GM12878 (cell line): ENCODE results near the gene ABCD3. TPM values are rescaled to one million over a fixed set of nuclear protein-coding genes. Genes with fewer than 3 reads are reported as not detected.

ENCODE experiments used
- ATAC-seq: fragments of 200-7000 bp; cut with Tn5 transposase; 3 replicates; pipeline ENCODE4 v1.9.1; 2020; ENCODE audit warnings: mild to moderate bottlenecking, moderate library complexity
- BruUV-seq: library from RNA; stranded (reverse); fragments of 400-500 nt; replicated peaks from 2 replicates; lab custom pipeline; 2021; lab: Mats Ljungman, UMichigan
- CTCF ChIA-PET: fragments of 300-600 bp; sonication (Branson Sonifier 250); formaldehyde crosslinking; extraction: SDS; loops from one replicate; lab custom pipeline; 2021; ENCODE audit warnings: inconsistent platforms; lab: Yijun Ruan, JAX
- POLR2A ChIA-PET: fragments of 350-600 bp; formaldehyde crosslinking; extraction: SDS; loops from one replicate; lab custom pipeline; 2021; ENCODE audit warnings: inconsistent platforms; lab: Charles Lee
- RAD21 ChIA-PET: fragments of 300-600 bp; sonication (Branson Sonifier 250); formaldehyde crosslinking; loops from one replicate; lab custom pipeline; 2023; ENCODE audit warnings: antibody characterized with exemption; ENCODE audit not compliant: unreplicated experiment; lab: Charles Lee
- SMC1A ChIA-PET: fragments of 300-600 bp; sonication (Branson Sonifier 250); formaldehyde crosslinking; loops from one replicate; lab custom pipeline; 2023; ENCODE audit not compliant: unreplicated experiment, uncharacterized antibody; lab: Charles Lee
- DNase-seq: peaks from one replicate; pipeline ENCODE4 v3.0.0-alpha.2; 2011; ENCODE audit warnings: low read depth, low spot score
- FAIRE-seq: peaks from 3 replicates; lab custom pipeline; 2011; peaks lifted over from hg19 to GRCh38; lab: Jason Lieb, UNC
- H2AFZ ChIP-seq: 2 replicates; pipeline ENCODE4 v1.6.0; 2011; ENCODE audit warnings: low read depth, low read length, control low read depth; ENCODE audit not compliant: control insufficient read depth
- H3K27ac ChIP-seq: 2 replicates; pipeline ENCODE4 v1.5.1; 2011; ENCODE audit warnings: control low read depth; ENCODE audit not compliant: control insufficient read depth, insufficient read depth
- H3K27me3 ChIP-seq, 2 experiments: replicated peaks in 1 of 2; 2 replicates each; pipeline versions ENCODE4 v1.6.0 to v1.6.1; 2011; ENCODE audit warnings: low read length in 1 of 2; ENCODE audit not compliant: control insufficient read depth in 2 of 2, insufficient read depth in 2 of 2
- H3K36me3 ChIP-seq, 2 experiments: 2 replicates each; pipeline ENCODE4 v1.5.1; 2011; ENCODE audit warnings: low read length in 1 of 2; ENCODE audit not compliant: control insufficient read depth in 2 of 2, insufficient read depth in 2 of 2
- H3K4me1 ChIP-seq: 2 replicates; pipeline ENCODE4 v1.6.1; 2011; ENCODE audit warnings: mild to moderate bottlenecking, low read length, moderate library complexity, mixed read lengths; ENCODE audit not compliant: control insufficient read depth, insufficient read depth
- H3K4me2 ChIP-seq: 2 replicates; pipeline ENCODE4 v1.6.0; 2011; ENCODE audit warnings: control low read depth; ENCODE audit not compliant: control insufficient read depth, insufficient read depth
- H3K4me3 ChIP-seq: fragments of 200-600 bp; sonication (generic); 2 replicates; pipeline ENCODE4 v1.5.1; 2016
- H3K79me2 ChIP-seq: 2 replicates; pipeline ENCODE4 v1.6.0; 2011; ENCODE audit warnings: low read length; ENCODE audit not compliant: control insufficient read depth, insufficient read depth
- H3K9ac ChIP-seq: 2 replicates; pipeline ENCODE4 v1.8.0; 2011; ENCODE audit warnings: low read length, control low read depth, mixed read lengths; ENCODE audit not compliant: control insufficient read depth, insufficient read depth
- H3K9me3 ChIP-seq: replicated peaks from 3 replicates; pipeline ENCODE4 v1.5.1; 2011; ENCODE audit warnings: mild to moderate bottlenecking, low read length; ENCODE audit not compliant: control insufficient read depth, insufficient read depth
- H4K20me1 ChIP-seq: 2 replicates; pipeline ENCODE4 v1.6.0; 2011; ENCODE audit not compliant: control insufficient read depth, insufficient read depth
- ASH2L ChIP-seq: fragments of 300-600, 200-600 bp; sonication (generic); IDR thresholded peaks from 2 replicates; pipeline ENCODE4 v1.6.1; 2017; ENCODE audit warnings: low read depth, mild to moderate bottlenecking, borderline replicate concordance
- BACH1 ChIP-seq: fragments of 450-650 bp; IDR thresholded peaks from 2 replicates; pipeline ENCODE4 v1.6.1; 2017; ENCODE audit warnings: mild to moderate bottlenecking, borderline replicate concordance
- BHLHE40 ChIP-seq, 2 experiments: fragments of 450-650 bp in 1 of 2; IDR thresholded peaks; 2 replicates each; pipeline ENCODE4 v1.6.1; 2011 to 2017; ENCODE audit warnings: low read depth in 2 of 2, borderline replicate concordance in 1 of 2, improper control_type of control experiment in 1 of 2, low read length in 1 of 2, mild to moderate bottlenecking in 1 of 2
- CREM ChIP-seq: IDR thresholded peaks from 2 replicates; pipeline ENCODE4 v1.6.1; 2014; ENCODE audit warnings: antibody characterized with exemption, low read depth
- EZH2 ChIP-seq: IDR thresholded peaks from 2 replicates; pipeline ENCODE4 v1.6.1; 2012; ENCODE audit warnings: low read depth, mild to moderate bottlenecking, control low read depth, inconsistent platforms, low read length, borderline replicate concordance; ENCODE audit not compliant: control insufficient read depth
- NBN ChIP-seq: fragments of 450-650 bp; IDR thresholded peaks from 2 replicates; pipeline ENCODE4 v1.6.1; 2016
- NRF1 ChIP-seq: conservative IDR thresholded peaks from 2 replicates; pipeline ENCODE4 v1.6.1; 2011; ENCODE audit warnings: mild to moderate bottlenecking, low read depth, low read length, improper control_type of control experiment
- ZNF274 ChIP-seq: IDR thresholded peaks from one replicate; pipeline ENCODE4 v1.8.0; 2011; ENCODE audit not compliant: insufficient read length, insufficient read depth
- ZNF384 ChIP-seq: IDR thresholded peaks from 2 replicates; pipeline ENCODE4 v1.6.1; 2012; ENCODE audit warnings: low read depth, mild to moderate bottlenecking, low read length, improper control_type of control experiment, borderline replicate concordance
- WGBS: methylation state at CpG from one replicate; pipeline ENCODE4 v1.1.6; 2016; ENCODE audit warnings: low lambda C conversion rate; ENCODE audit not compliant: insufficient replicate concordance, insufficient coverage; ENCODE audit errors: missing lambda C conversion rate; 5-methylcytosine and 5-hydroxymethylcytosine counted together
- in situ Hi-C: fragments of 300-500 bp; cut with MboI; formaldehyde crosslinking; loops from 9 replicates; pipeline ENCODE4 v1.14.3; 2018; ENCODE audit warnings: mixed read lengths
- intact Hi-C: fragments of 100-400 bp; cut with micrococcal nuclease; formaldehyde crosslinking; loops from one replicate; pipeline ENCODE4 v1.14.2; 2022; ENCODE audit not compliant: unreplicated experiment
- polyA plus RNA-seq, 11 experiments: library from polyadenylated mRNA; depleted of rRNA in 4 of 11; unstranded in 6 of 11; stranded (reverse) in 5 of 11; fragments of >200 nt; fragmentation: Nextera tagmentation in 4 of 11; fragmentation: Illumina TruSeq in 1 of 11; extraction: Ambion mirVana in 4 of 11; extraction: Trizol in 1 of 11; gene quantifications; 1 replicate in 1 of 11; 2 replicates in 10 of 11; pipeline versions ENCODE4 v1.2.1 to v1.2.3, GENCODE V29; 2011 to 2016; ENCODE audit warnings: inconsistent platforms in 2 of 11, missing spikeins in 2 of 11, low read depth in 1 of 11
- total RNA-seq, 4 experiments: library from RNA; depleted of rRNA in 3 of 4; stranded (reverse); fragments of >200 nt in 3 of 4; fragmentation: Illumina TruSeq in 1 of 4; extraction: Trizol in 1 of 4; gene quantifications; 2 replicates each; pipeline versions ENCODE4 v1.2.1 to v1.2.3, GENCODE V29; 2013 to 2021
- TF ChIP-seq, protein P1 (sequence below): fragments of 450-650 bp; IDR thresholded peaks from 2 replicates; pipeline ENCODE4 v1.6.1; 2017; ENCODE audit warnings: mild to moderate bottlenecking, moderate library complexity
- TF ChIP-seq, protein P2 (sequence below): IDR thresholded peaks from 2 replicates; pipeline ENCODE4 v1.6.1; 2011; ENCODE audit warnings: low read depth, mild to moderate bottlenecking, low read length, moderate library complexity, borderline replicate concordance; ENCODE audit errors: extremely low read depth
- TF ChIP-seq, protein P3 (sequence below): fragments of 450-650 bp; IDR thresholded peaks from 2 replicates; pipeline ENCODE4 v1.6.1; 2016; ENCODE audit warnings: mild to moderate bottlenecking
- TF ChIP-seq, protein P4 (sequence below): fragments of 450-650 bp; conservative IDR thresholded peaks from 2 replicates; pipeline ENCODE4 v1.6.1; 2017; ENCODE audit warnings: mild to moderate bottlenecking, moderate library complexity

The ABCD3 gene
- total and polyA plus RNA-seq, 10 of the 15 experiments (the other 5 are each of a cell fraction or from before 2014, with no cell fraction given), result 15.1 to 40.2 (median 24.1) TPM

GRCh38 chr1:94554580-94554979 lies 136.4 kb downstream of the ABCD3 start (continued):
- TF ChIP-seq, protein P1, sequence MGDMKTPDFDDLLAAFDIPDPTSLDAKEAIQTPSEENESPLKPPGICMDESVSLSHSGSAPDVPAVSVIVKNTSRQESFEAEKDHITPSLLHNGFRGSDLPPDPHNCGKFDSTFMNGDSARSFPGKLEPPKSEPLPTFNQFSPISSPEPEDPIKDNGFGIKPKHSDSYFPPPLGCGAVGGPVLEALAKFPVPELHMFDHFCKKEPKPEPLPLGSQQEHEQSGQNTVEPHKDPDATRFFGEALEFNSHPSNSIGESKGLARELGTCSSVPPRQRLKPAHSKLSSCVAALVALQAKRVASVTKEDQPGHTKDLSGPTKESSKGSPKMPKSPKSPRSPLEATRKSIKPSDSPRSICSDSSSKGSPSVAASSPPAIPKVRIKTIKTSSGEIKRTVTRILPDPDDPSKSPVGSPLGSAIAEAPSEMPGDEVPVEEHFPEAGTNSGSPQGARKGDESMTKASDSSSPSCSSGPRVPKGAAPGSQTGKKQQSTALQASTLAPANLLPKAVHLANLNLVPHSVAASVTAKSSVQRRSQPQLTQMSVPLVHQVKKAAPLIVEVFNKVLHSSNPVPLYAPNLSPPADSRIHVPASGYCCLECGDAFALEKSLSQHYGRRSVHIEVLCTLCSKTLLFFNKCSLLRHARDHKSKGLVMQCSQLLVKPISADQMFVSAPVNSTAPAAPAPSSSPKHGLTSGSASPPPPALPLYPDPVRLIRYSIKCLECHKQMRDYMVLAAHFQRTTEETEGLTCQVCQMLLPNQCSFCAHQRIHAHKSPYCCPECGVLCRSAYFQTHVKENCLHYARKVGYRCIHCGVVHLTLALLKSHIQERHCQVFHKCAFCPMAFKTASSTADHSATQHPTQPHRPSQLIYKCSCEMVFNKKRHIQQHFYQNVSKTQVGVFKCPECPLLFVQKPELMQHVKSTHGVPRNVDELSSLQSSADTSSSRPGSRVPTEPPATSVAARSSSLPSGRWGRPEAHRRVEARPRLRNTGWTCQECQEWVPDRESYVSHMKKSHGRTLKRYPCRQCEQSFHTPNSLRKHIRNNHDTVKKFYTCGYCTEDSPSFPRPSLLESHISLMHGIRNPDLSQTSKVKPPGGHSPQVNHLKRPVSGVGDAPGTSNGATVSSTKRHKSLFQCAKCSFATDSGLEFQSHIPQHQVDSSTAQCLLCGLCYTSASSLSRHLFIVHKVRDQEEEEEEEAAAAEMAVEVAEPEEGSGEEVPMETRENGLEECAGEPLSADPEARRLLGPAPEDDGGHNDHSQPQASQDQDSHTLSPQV, result no peak
- TF ChIP-seq ZNF274 (no peak), ASH2L (no peak), BACH1 (no peak)
- TF ChIP-seq, protein P2, sequence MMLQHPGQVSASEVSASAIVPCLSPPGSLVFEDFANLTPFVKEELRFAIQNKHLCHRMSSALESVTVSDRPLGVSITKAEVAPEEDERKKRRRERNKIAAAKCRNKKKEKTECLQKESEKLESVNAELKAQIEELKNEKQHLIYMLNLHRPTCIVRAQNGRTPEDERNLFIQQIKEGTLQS, result no peak

DNA sequence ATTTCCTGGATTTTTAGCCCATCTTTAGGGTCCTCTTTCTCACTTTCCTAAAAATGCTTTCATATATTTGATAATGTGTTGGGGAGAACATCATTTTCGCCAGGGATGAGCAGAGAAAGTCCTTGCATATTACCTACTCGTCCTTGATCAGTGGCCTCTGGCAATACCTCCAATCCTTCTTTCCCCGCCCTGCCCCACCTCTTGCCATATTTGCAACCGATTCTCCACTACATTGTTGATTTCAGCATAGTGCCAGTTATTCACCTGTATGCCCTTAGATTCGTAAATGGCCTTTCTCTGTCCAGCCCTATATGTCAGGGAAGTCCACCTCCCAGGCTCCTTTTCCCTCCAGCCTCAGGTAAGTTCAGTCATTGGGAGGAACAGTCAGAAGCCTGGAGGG lies 136.9 kb downstream of the ABCD3 start:
- peaks cover 0 to 3% of the 10 kb centered on the region in 2 experiments; a peak in 1 of 4 replicates for H3K27me3 ChIP-seq

More for the DNA sequence above, 136.9 kb downstream of the ABCD3 start:
- no TSS peak for BruUV-seq
- Histone ChIP-seq H3K79me2 (no peaks in the 10 kb centered on the region), H2AFZ (no peak overlapping the region), H3K36me3 (no peaks in the 10 kb centered on the region), H3K9ac (no peak overlapping the region), H3K9me3 (no peaks in the 10 kb centered on the region), H3K4me1 (no peaks in the 10 kb centered on the region), H3K4me3 (no peak overlapping the region), H4K20me1 (peaks cover 2% of the 10 kb centered on the region; the same call in 1 of the 2 replicates), H3K4me2 (no peak overlapping the region), H3K27ac (no peak overlapping the region)
- DNase-seq, result no peak
- 3% methylated on average over 5 of the region's 5 CpGs for WGBS
- ChIA-PET CTCF (no interaction called here), RAD21 (no interaction called here), SMC1A (no interaction called here), POLR2A (no interaction called here)
- intact Hi-C loops (no loop called here), in situ Hi-C loops (no loop called here)
- TF ChIP-seq CREM, result no peak
- TF ChIP-seq, protein P3, sequence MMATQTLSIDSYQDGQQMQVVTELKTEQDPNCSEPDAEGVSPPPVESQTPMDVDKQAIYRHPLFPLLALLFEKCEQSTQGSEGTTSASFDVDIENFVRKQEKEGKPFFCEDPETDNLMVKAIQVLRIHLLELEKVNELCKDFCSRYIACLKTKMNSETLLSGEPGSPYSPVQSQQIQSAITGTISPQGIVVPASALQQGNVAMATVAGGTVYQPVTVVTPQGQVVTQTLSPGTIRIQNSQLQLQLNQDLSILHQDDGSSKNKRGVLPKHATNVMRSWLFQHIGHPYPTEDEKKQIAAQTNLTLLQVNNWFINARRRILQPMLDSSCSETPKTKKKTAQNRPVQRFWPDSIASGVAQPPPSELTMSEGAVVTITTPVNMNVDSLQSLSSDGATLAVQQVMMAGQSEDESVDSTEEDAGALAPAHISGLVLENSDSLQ, result no peak
- no peak for TF ChIP-seq NRF1
- TF ChIP-seq, protein P4, sequence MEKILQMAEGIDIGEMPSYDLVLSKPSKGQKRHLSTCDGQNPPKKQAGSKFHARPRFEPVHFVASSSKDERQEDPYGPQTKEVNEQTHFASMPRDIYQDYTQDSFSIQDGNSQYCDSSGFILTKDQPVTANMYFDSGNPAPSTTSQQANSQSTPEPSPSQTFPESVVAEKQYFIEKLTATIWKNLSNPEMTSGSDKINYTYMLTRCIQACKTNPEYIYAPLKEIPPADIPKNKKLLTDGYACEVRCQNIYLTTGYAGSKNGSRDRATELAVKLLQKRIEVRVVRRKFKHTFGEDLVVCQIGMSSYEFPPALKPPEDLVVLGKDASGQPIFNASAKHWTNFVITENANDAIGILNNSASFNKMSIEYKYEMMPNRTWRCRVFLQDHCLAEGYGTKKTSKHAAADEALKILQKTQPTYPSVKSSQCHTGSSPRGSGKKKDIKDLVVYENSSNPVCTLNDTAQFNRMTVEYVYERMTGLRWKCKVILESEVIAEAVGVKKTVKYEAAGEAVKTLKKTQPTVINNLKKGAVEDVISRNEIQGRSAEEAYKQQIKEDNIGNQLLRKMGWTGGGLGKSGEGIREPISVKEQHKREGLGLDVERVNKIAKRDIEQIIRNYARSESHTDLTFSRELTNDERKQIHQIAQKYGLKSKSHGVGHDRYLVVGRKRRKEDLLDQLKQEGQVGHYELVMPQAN, result no peak
- TF ChIP-seq EZH2, result no peak
- TF ChIP-seq NBN, result no peak
- TF ChIP-seq ZNF384, result no peak
- TF ChIP-seq BHLHE40 (IDR thresholded peaks at IDR 0.05; ENCODE audit: borderline replicate concordance in 1 of 2, low read depth in 2 of 2, low read length in 1 of 2), result no peak
- no peak for ATAC-seq
- no peak for FAIRE-seq
